Measurements from ENCODE around the gene RDX.

Gene RDX

DNA sequence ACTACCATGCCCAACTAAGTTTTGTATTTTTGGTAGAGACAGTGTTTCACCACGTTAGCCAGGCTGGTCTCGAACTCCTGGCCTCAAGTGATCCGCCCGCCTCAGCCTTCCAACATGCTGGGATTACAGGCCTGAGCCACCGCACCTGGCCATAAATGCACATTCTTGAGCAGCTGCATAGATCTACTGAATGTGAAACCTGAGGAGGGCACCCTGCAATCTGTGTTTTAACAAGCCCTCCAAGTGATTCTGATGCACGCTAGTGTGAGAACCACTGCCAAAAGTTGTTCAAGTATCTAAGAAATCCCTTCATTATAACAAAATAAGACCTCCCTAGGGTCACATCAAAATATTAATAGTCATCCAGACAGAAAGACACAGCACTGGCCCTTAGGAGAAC is 89.3 kb downstream of the RDX start:
- POLR2A ChIA-PET (ENCODE audit: low non-redundant PET): no interaction called here
- TF ChIP-seq CTCF (conservative IDR thresholded peaks at IDR 0.05; ENCODE audit: low read depth): no peak
- DNase-seq (ENCODE audit: low spot score): no peak
- no peak overlapping the region for H3K27ac ChIP-seq
- CTCF ChIA-PET: no interaction called here

- POLR2A ChIA-PET (ENCODE audit: low non-redundant PET): no interaction called here
- DNase-seq (ENCODE audit: low spot score): no peak
- H3K27ac ChIP-seq: no peak overlapping the region
Observed at GRCh38 chr11:110200836-110201235, 95.6 kb downstream of the RDX start.

DNA sequence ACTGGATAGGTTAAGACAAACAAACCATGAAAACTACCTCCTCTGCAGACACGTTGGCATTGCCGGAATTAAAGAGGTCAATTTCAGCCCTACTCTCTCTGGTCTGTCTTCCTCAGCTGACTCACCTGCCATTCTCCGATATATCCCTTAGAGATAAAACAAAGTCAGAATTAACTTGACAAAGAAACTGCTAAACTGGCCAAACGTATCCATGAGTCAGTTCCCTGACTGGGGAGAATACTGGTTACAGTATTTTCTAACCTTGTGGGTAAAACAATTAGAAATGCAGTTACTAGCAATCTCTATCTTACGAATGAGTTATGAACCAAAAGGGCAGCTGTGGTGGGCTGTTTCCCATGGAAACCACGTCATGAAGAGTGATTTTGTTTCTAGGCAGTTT is 96.2 kb downstream of the RDX start:
- TF ChIP-seq CTCF (conservative IDR thresholded peaks at IDR 0.05; ENCODE audit: low read depth): no peak
- ChIA-PET CTCF (interaction anchor here (0.6 to 1.8 kb wide), 5 partner anchors 49 to 177 kb away, joined by 3 to 8 read pairs (median 3); no protein-coding TSS in a partner anchor), POLR2A (ENCODE audit: low non-redundant PET) (no interaction called here)
- H3K27ac ChIP-seq: no peak overlapping the region
- DNase-seq (ENCODE audit: low spot score): no peak

More at GRCh38 chr11:110200836-110201235, 95.6 kb downstream of the RDX start:
- TF ChIP-seq CTCF (conservative IDR thresholded peaks at IDR 0.05; ENCODE audit: low read depth): no peak
- CTCF ChIA-PET: interaction anchor here (0.6 to 1.8 kb wide), 13 partner anchors 16 to 1494 kb away, joined by 3 to 11 read pairs (median 4); no protein-coding TSS in a partner anchor

- no peak for TF ChIP-seq CTCF (conservative IDR thresholded peaks at IDR 0.05; ENCODE audit: low read depth)
- DNase-seq (ENCODE audit: low spot score): no peak
- peak overlapping the region; percentile 57 for H3K27ac ChIP-seq
- POLR2A ChIA-PET (ENCODE audit: low non-redundant PET): no interaction called here
- CTCF ChIA-PET: interaction anchor here (0.6 to 1.1 kb wide), 4 partner anchors 25 to 166 kb away, joined by 3 to 5 read pairs (median 4); no protein-coding TSS in a partner anchor
Observed at GRCh38 chr11:110199184-110199981, 97.0 kb downstream of the RDX start.

GRCh38 chr11:110198031-110198729 is 98.2 kb downstream of the RDX start:
- CTCF ChIA-PET: interaction anchor here (0.6 kb wide), 1 partner anchor 124 kb away, joined by 4 read pairs; no protein-coding TSS in a partner anchor

More at GRCh38 chr11:110198031-110198729, 98.2 kb downstream of the RDX start:
- DNase-seq (ENCODE audit: low spot score): no peak
- no peak for TF ChIP-seq CTCF (conservative IDR thresholded peaks at IDR 0.05; ENCODE audit: low read depth)
- H3K27ac ChIP-seq: no peak overlapping the region
- POLR2A ChIA-PET (ENCODE audit: low non-redundant PET): no interaction called here
